ENCODE results near the gene CSE1L.

DNA sequence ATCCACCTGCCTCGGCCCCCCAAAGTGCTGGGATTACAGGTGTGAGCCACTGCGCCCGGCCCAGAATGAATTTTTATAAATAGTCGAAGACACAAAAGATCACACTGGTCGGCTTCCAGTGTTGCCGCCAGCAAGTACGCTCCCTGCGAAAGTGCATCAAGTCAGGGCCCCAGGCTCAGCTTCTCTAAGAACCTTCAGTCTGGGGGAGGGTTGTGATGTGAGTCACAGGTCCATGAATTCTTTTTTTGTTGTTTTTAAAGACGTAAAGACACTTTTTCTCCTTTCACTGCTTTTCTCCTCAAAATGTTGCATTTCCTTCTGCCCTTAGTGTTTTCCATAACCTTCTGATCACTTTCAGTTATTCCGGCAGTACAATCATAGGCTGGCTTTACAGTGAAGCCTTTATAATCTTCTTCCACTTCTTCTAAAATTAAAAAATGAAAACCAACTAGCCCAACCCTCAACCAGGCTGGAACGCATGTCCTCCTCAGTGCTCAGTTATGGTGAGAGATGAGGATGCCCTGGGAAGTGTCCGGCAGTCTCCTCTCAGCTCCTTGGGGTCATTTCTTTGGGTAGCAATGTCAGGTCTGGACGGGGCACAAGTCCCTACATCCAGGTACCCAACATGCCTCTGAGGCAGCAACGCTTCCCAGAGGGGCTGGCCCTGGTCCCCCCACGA lies 66.6 kb downstream of the CSE1L start:
- TF ChIP-seq, protein P1, sequence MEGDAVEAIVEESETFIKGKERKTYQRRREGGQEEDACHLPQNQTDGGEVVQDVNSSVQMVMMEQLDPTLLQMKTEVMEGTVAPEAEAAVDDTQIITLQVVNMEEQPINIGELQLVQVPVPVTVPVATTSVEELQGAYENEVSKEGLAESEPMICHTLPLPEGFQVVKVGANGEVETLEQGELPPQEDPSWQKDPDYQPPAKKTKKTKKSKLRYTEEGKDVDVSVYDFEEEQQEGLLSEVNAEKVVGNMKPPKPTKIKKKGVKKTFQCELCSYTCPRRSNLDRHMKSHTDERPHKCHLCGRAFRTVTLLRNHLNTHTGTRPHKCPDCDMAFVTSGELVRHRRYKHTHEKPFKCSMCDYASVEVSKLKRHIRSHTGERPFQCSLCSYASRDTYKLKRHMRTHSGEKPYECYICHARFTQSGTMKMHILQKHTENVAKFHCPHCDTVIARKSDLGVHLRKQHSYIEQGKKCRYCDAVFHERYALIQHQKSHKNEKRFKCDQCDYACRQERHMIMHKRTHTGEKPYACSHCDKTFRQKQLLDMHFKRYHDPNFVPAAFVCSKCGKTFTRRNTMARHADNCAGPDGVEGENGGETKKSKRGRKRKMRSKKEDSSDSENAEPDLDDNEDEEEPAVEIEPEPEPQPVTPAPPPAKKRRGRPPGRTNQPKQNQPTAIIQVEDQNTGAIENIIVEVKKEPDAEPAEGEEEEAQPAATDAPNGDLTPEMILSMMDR (IDR thresholded peaks at IDR 0.05; ENCODE audit: insufficient read depth, low read depth, low read length), result no peak
- TF ChIP-seq EZH2 (IDR thresholded peaks at IDR 0.05; ENCODE audit: insufficient read depth, low read length), result no peak

All from astrocyte (in vitro differentiated cells and primary cell).